HG03565 (cell line): Measurements from ENCODE around the gene MED31.
A peak's percentile ranks its signal among the peaks of the same experiment; 100 is the strongest.
"Not testable (repeated sequence)": the region's sequence is repeated elsewhere in the genome, so short reads cannot be mapped to it uniquely, and the experiment has no call there.

Experiments used
- ATAC-seq: cut with Tn5 transposase; IDR thresholded peaks from one replicate; pipeline ENCODE4 v1.9.1; 2021; ENCODE audit warnings: mild to moderate bottlenecking, moderate library complexity; ENCODE audit not compliant: unreplicated experiment

Gene MED31

GRCh38 chr17:6677158-6677831 lies 25.9 kb upstream of the MED31 start:
- ATAC-seq, result no peak

DNA sequence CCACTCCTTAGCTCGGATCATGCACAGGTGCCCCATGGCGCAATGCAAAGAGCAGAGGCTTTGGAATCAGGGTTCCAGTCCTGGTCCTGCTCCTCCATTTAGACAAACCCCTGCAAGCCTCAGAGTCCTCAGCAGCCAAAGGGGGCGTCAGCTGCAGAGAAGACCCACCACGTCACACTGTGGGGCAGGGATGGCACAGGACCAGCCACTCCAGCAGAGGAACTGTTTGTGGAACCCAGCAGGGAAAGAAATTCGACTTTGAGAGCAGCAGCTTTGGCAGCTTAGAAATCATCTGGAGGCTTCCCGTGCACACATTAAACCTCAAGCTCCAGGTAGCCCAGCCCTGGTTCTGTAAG lies 25.4 kb upstream of the MED31 start:
- no peak for ATAC-seq

GRCh38 chr17:6675201-6675825 lies 23.9 kb upstream of the MED31 start:
- no peak for ATAC-seq

GRCh38 chr17:6674586-6674985 lies 23.2 kb upstream of the MED31 start:
- no peak for ATAC-seq

GRCh38 chr17:6671431-6671830 lies 20.0 kb upstream of the MED31 start:
- no peak for ATAC-seq

- no peak for ATAC-seq
Observed at GRCh38 chr17:6670999-6671398, 19.6 kb upstream of the MED31 start.

DNA sequence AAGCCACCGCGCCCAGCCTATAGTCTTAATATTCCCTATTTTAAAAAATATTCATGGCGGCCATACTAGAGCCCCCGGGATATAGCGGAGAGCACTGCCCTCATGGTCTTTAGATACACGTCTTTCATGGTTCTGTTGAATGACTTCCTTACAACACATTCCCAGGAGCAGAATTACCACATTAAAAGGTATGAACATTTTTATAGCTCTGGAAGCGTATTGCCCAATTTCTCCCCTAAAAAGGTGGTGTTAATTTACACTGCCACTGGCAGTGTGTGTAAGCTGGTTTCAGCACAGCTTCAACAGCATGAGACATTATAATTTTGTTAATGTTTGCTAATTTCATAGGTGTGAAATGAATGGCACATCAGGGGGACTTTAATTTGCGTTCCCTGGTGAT lies 19.2 kb upstream of the MED31 start:
- no peak for ATAC-seq

GRCh38 chr17:6669479-6670212 lies 18.2 kb upstream of the MED31 start:
- ATAC-seq, result no peak

DNA sequence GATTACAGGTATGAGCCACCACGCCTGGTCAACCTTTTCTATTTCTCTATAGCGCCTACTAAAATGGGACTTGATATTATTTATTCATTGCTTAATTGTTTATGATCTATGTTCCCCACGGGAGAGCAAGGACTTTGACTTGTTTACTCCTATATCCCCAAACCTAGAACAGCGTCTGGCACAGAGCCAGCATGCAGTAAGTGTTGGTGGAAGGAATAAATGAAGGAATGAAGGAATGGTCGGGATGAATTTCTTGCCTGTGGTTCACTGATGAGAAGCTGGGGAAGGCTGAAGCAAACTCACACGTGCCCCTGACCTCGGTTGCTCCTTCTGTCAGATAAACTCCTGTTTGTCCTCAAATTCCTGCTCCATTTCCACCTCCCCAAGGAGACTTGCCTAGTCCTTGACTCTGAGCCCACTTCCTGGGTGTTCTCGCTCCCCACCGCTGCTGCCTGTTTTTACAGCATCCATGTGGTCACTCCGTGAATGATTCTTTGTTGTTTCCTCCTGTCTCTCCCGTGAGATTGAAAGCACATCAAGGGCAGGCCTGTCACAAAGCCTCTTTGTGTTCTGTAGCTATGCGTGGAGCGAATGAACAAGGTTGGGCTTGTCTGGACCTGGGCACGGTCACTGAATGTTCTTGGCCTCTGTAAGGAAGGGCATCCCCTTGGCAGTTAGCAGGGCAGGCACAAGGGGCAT lies 17.5 kb upstream of the MED31 start:
- no peak for ATAC-seq

GRCh38 chr17:6668219-6668618 lies 16.8 kb upstream of the MED31 start:
- ATAC-seq, result no peak

DNA sequence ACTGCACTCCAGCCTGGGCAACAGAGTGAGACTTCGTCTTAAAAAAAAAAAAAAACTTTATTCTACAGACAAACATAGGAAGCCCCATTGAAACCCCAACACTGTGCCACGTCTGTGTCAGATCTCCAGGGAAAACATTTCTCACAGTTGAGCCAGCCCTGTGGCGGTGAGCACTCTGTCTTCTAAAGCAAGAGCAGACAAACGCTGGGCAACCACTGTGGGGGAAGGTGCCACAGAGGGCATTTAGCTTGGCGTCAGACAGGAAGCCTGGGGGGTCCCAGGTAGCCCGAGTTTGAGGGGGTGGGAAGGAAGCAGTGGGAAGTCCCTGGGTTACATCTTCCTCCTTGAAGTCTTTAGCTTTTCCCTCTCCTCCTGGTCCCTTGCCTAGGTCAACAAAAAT lies 16.1 kb upstream of the MED31 start:
- ATAC-seq, result no peak

DNA sequence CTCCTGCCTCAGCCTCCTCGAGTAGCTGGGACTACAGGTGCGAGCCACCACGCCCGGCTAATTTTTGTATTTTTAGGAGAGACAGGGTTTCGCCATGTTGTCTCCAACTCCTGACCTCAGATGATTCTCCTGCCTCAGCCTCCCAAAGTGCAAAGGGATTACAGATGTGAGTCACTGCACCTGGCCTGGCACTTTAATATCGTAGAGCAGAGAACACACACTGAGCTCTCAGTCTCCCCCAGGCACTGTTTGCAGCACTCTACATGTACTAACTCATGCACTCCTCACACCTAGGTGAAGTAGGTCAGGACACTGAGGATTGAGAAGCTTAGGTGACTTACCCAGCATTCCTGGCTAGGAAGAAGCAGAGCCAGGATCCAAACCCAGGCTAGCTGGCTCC lies 15.2 kb upstream of the MED31 start:
- ATAC-seq, result no peak

DNA sequence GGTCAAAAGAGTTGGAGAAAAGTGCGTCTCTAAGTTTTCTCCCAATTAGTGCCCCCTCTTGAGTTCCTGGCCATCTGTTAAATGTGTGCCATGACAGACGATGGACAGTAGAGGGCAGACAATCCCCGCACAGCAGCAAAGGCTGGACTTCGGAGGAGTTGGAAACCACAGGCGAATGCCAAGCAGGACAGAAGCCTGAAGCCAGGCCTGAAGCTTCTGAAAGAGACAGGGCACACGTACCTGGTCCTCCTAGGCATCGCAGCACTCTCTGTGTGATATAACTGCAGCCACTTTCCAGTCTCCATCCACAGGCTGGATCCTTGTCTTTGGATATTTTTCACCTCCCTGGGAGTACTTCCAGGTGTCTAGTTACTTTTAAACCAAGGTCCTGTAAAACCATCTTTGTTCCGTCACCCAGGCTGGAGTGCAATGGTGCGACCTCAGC lies 14.7 kb upstream of the MED31 start:
- no peak for ATAC-seq

DNA sequence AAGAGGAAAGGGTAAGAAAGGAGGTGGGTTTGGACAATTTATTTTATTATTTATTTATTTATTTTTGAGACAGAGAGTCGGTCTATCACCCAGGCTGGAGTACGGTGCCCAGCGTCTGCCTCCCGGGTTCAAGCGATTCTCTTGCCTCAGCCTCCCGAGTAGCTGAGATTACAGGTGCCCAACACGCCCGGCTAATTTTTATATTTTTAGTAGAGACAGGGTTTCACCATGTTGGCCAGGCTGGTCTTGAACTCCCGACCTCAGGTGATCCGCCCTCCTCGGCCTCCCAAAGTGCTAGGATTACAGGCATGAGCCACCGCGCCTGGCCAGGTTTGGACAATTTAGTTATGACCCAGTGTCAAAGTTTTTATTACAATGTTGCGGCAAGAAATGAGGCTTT lies 11.8 kb upstream of the MED31 start:
- not testable (repeated sequence) for ATAC-seq

GRCh38 chr17:6661464-6661848 lies 10.1 kb upstream of the MED31 start:
- no peak for ATAC-seq

- peak; percentile 74 for ATAC-seq
Observed at GRCh38 chr17:6660805-6661463, 9.5 kb upstream of the MED31 start.

DNA sequence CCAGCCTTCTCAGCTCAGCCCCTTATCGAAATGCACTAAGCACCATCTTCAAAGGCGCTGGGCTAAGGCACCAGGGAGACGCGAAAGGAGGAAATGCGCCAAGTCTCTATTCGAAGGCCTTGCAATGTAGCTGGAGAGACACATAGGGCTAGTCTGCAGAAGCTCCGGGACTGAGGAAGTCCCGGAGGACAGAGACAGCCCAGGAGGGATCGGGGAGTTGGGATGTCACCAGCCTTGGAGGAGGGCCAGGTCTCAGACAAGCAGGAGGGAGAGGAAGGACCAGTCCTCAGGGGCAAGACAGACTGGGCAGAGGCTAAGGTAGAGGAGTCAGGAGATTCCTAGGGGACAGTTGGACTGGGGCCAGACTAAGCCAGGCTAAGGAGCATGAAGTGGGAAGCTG lies 8.7 kb upstream of the MED31 start:
- no peak for ATAC-seq

GRCh38 chr17:6658411-6658810 lies 7.0 kb upstream of the MED31 start:
- ATAC-seq, result not testable (repeated sequence)

- ATAC-seq, result no peak
Observed at GRCh38 chr17:6657633-6658287, 6.4 kb upstream of the MED31 start.

- ATAC-seq, result not testable (repeated sequence)
Observed at GRCh38 chr17:6656797-6657632, 5.6 kb upstream of the MED31 start.
